HFF-Myc (cell line): ENCODE results near the gene TRPM5.

Source experiments
- DNase-seq: peaks from one replicate; pipeline ENCODE4 v3.0.0-alpha.2; 2011; ENCODE audit warnings: low read depth; ENCODE audit errors: extremely low read depth
- H3K4me3 ChIP-seq: replicated peaks from 2 replicates; pipeline ENCODE4 v1.5.1; 2011; ENCODE audit warnings: low read depth, mild to moderate bottlenecking, control low read depth, low read length
- CTCF ChIP-seq: IDR thresholded peaks from 2 replicates; pipeline ENCODE4 v1.5.1; 2012; ENCODE audit warnings: mild to moderate bottlenecking, low read depth, low read length, control low read depth; ENCODE audit errors: missing control alignments

The TRPM5 gene

DNA sequence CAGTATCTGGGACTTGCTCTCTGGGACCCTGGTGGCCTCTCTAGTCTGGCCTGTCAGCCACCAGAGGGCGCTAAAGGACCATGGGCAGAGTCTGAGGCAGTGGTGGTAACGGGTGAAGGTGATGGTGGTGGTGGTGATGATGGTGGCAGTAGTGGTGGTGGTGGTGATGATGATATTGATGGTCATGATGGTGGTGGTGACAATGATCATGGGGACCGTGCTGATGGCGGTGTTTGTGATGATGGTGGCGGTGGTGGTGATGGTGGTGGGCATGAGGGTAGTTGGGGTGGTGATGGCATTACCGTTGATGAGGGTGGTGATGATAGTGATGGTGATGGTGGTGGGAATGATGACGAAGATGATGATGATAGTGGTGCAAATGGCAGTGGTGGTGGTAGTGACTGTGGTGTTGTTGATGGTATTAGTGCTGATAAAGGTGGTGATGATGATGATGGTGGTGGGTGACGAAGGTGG, 16.0 kb downstream of the TRPM5 start:
- TF ChIP-seq CTCF = peak; percentile 93
- no peak for DNase-seq
- H3K4me3 ChIP-seq = no peak overlapping the region

DNA sequence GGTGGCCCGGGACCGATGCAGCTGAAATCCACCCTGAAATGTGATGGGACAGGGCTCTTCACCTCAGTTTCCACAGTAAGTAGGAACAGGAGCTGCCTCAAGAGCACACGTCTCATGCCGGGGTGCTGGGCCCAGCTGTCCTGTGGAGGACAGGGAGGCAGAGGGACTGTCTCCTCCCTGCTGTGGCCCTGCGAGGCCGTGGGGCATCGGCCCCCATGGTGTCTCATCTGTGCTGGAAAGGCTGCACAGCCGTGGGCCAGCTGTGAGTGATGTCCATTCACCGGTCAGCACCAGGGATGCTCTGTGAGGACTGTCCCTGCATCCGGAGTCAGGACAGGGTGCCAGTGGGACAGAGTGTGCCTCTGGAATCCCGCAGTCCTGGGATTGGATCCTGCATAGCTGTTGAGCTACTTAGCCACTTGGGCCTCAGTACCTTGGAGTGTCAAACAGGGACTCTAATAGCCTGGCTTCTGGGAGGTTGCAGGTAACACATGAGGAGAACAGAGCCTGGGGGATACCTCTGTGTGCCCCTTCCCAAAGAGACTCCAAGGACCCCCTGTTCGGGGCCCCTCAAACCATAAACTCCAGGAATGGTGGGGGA, 16.5 kb downstream of the TRPM5 start:
- H3K4me3 ChIP-seq = no peak overlapping the region
- DNase-seq = no peak
- no peak for TF ChIP-seq CTCF

DNA sequence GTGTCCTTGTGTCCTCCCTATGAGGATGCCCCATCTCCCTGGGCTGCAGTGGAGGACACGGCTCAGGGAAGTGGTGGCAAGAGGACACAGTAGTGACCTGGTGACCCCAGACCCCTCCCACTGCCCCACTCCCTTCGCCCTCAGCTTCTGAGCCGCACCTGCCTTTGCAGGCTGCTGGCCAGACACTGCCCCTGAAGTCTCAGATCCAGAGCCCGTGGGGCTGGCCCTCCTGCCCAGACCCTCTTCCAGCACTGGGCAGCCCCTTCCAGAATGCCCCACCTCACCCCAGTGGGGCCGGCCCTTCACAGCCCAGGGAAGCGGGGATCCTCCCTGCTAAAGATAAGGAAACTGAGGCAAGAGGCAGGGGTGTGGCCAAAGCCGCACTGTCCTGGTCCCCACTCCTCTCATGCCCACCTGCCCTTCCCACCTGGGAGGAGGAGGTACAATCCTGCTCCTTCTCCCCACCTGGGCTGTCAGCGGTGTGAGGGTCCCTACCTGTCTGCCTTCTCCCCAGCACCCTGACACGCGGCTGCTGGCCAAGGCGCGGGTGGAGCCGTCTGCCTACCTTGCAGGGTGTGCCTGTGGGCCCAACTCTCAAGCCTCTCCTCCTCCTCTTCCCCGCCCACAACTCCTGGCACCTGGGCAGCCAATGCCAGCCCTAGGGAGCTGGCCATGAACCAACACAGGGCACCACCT, 17.3 kb downstream of the TRPM5 start:
- no peak overlapping the region for H3K4me3 ChIP-seq
- DNase-seq = no peak
- TF ChIP-seq CTCF = no peak

- no peak overlapping the region for H3K4me3 ChIP-seq
- DNase-seq = no peak
- TF ChIP-seq CTCF = no peak
Measured at GRCh38 chr11:2426221-2426620, 18.1 kb downstream of the TRPM5 start.

- no peak for DNase-seq
- TF ChIP-seq CTCF = no peak
- no peak overlapping the region for H3K4me3 ChIP-seq
Measured at GRCh38 chr11:2425506-2425905, 18.8 kb downstream of the TRPM5 start.

DNA sequence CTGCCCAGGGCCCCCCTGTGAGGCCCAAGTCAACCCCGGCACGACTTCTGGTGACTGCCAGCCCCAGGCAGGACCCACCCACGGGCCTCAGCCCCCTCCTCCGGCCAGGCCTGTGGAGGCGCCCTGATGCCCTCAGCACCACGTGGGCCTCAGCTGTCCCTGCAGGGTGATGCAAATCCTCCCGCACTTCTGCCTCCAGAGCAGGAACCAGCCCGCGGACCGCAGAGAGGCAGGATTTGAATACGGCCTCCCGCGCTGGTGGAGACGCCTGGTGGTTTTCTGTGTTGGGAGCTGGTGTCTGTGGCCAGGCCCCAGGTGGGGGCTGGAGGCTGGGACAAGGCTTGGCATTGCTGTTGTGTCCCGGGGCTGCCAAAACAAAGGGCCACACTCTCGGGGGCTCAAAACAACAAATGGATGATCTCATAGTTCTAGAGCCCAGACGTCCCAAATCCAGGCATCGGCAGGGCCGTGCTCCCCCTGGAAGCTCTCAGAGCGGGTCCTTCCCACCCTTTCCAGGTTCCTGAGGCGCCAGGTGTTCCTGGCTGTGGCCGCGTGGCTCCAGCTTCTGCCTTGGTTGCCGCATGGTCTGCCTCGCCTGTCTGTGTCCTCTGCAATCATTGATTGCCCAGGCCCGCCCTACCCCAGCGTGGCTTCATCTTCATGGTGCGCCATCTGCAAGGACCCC, 19.4 kb downstream of the TRPM5 start:
- no peak overlapping the region for H3K4me3 ChIP-seq
- TF ChIP-seq CTCF = no peak
- no peak for DNase-seq
